Motor neuron (in vitro differentiated cells): Measurements from ENCODE around the gene ANKRD10. TPM values are rescaled to one million over a fixed set of nuclear protein-coding genes. Genes with fewer than 3 reads are reported as not detected.
"Not testable (repeated sequence)": the region's sequence is repeated elsewhere in the genome, so short reads cannot be mapped to it uniquely, and the experiment has no call there.

Experiments used
- ATAC-seq, 8 experiments: fragments of 200-7000 bp; cut with Tn5 transposase; replicated peaks in 6 of 8; 2 replicates each; pipeline ENCODE4 v1.8.0; 2021; ENCODE audit warnings: mild to moderate bottlenecking in 8 of 8, moderate library complexity in 8 of 8
- H3K27ac ChIP-seq, 2 donors: fragments of 250-450 bp; sonication (Bioruptor Pico); 2 replicates each; pipeline ENCODE4 v1.9.0; 2021; ENCODE audit warnings: antibody characterized with exemption in 2 of 2, mild to moderate bottlenecking in 2 of 2, moderate library complexity in 1 of 2
- H3K4me1 ChIP-seq, 2 donors: fragments of 250-450 bp; sonication (Bioruptor Pico); replicated peaks in 1 of 2; 2 replicates each; pipeline ENCODE4 v1.6.1; 2021; ENCODE audit warnings: antibody characterized with exemption in 2 of 2, mild to moderate bottlenecking in 2 of 2, moderate library complexity in 1 of 2
- H3K4me3 ChIP-seq, 5 donors: fragments of 250-450 bp; sonication (Bioruptor Pico); 2 replicates each; pipeline ENCODE4 v1.9.0; 2021; ENCODE audit warnings: antibody characterized with exemption in 5 of 5, mild to moderate bottlenecking in 5 of 5, moderate library complexity in 4 of 5
- WGBS, 10 experiments: fragments of 450-650 bp; shearing (Covaris generic); methylation state at CpG; one replicate each; pipeline ENCODE4 v1.0.0; 2022; 5-methylcytosine and 5-hydroxymethylcytosine counted together
- in situ Hi-C, 9 experiments: fragments of 400-800 bp; cut with MboI; loops; one replicate each; pipeline ENCODE4 v1.15.0; 2021; ENCODE audit warnings: low sequenced_read_pairs in 9 of 9, low pct_unique_long_range_greater_than_20kb in 2 of 9; ENCODE audit not compliant: unreplicated experiment in 9 of 9
- total RNA-seq, 8 experiments: library from RNA; unstranded; fragments of 300-600 nt; gene quantifications; 2 replicates each; pipeline versions ENCODE4 v1.2.3 to v1.2.4, GENCODE V29; 2022

Gene ANKRD10
- total RNA-seq: 100 to 1,000 TPM in 5 of 8 experiments, 10 to 100 TPM in 3; 75.5 to 247 (median 108) TPM

- in situ Hi-C loops: loop anchor here in 1 of 9 experiments (25.0 kb wide), 1 partner anchor 297 kb away; no protein-coding TSS in a partner anchor
- H3K27ac ChIP-seq: peak within 1 kb of the TSS; percentile 96 to 97
- 0% methylated on average over 3 to 15 of the region's 81 CpGs; no CpG with 5 or more reads in 8 of the 10 experiments for WGBS, 10 experiments
- H3K4me1 ChIP-seq: peaks cover 21 to 23% of the 10 kb centered on the region in 2 donors
- H3K4me3 ChIP-seq: peak within 1 kb of the TSS; percentile 75 to 90 (median 85)
- ATAC-seq: peak; percentile 77 to 94 (median 93)
These were observed at the start of gene ANKRD10 for GRCh38 chr13:110915057-110915873. Gene ANKRD10 (minus strand): TSS chr13:110915069. CDS start chr13:110914934, 135 bp downstream.

GRCh38 chr13:110964229-110965037 is 49.6 kb upstream of the ANKRD10 start:
- 38 to 100% (median 76%) methylated on average over 1 to 6 of the region's 6 CpGs; no CpG with 5 or more reads in 4 of the 10 experiments for WGBS, 10 experiments
- Histone ChIP-seq H3K4me1 (no peaks in the 10 kb centered on the region), H3K4me3 (no peak overlapping the region), H3K27ac (no peak overlapping the region)
- ATAC-seq: peak in 2 of 8 experiments; percentile 29 to 65
- in situ Hi-C loops: no loop called here

GRCh38 chr13:110963554-110963970 is 48.7 kb upstream of the ANKRD10 start:
- WGBS, 10 experiments: 60 to 100% (median 73%) methylated on average over 1 to 3 of the region's 3 CpGs; no CpG with 5 or more reads in 1 of the 10 experiments
- no peak for ATAC-seq
- Histone ChIP-seq H3K4me1 (no peaks in the 10 kb centered on the region), H3K4me3 (no peak overlapping the region), H3K27ac (no peak overlapping the region)
- in situ Hi-C loops: no loop called here

- Histone ChIP-seq H3K27ac (no peak overlapping the region), H3K4me1 (no peaks in the 10 kb centered on the region), H3K4me3 (no peak overlapping the region)
- in situ Hi-C loops: no loop called here
- WGBS, 10 experiments: 17 to 100% (median 90%) methylated on average over 1 of the region's 1 CpG; no CpG with 5 or more reads in 1 of the 10 experiments
- no peak for ATAC-seq
These were observed 47.1 kb upstream of the ANKRD10 start for GRCh38 chr13:110961959-110962358.

GRCh38 chr13:110960204-110960603 is 45.3 kb upstream of the ANKRD10 start:
- H3K4me3 ChIP-seq: no peak overlapping the region
- H3K27ac ChIP-seq: no peak overlapping the region
- WGBS, 10 experiments: 67 to 100% (median 93%) methylated on average over 1 to 2 of the region's 2 CpGs; no CpG with 5 or more reads in 2 of the 10 experiments
- in situ Hi-C loops: no loop called here
- peaks cover 2 to 3% of the 10 kb centered on the region in 2 donors for H3K4me1 ChIP-seq
- no peak for ATAC-seq

- no peak for ATAC-seq
- Histone ChIP-seq H3K4me1 (peaks cover 8 to 12% of the 10 kb centered on the region in 2 donors), H3K27ac (no peak overlapping the region), H3K4me3 (no peak overlapping the region)
- WGBS, 10 experiments: 70 to 100% (median 90%) methylated on average over 1 to 4 of the region's 6 CpGs; no CpG with 5 or more reads in 3 of the 10 experiments
- in situ Hi-C loops: no loop called here
These were observed 43.1 kb upstream of the ANKRD10 start for GRCh38 chr13:110957931-110958330.

GRCh38 chr13:110957181-110957884 is 42.5 kb upstream of the ANKRD10 start:
- no peak overlapping the region for H3K4me3 ChIP-seq
- in situ Hi-C loops: no loop called here
- peaks cover 8 to 12% of the 10 kb centered on the region in 2 donors for H3K4me1 ChIP-seq
- no peak for ATAC-seq
- H3K27ac ChIP-seq: no peak overlapping the region
- 80 to 100% (median 92%) methylated on average over 1 to 8 of the region's 10 CpGs; no CpG with 5 or more reads in 2 of the 10 experiments for WGBS, 10 experiments

GRCh38 chr13:110956216-110956615 is 41.3 kb upstream of the ANKRD10 start:
- ATAC-seq, H3K4me3 ChIP-seq, in situ Hi-C loops: not testable (repeated sequence)
- WGBS, 10 experiments: 0% methylated on average over 1 of the region's 12 CpGs; no CpG with 5 or more reads in 9 of the 10 experiments
- peaks cover 8 to 12% of the 10 kb centered on the region in 2 donors for H3K4me1 ChIP-seq
- H3K27ac ChIP-seq: peak overlapping the region in 1 of 2 donors; percentile 59

GRCh38 chr13:110955608-110956007 is 40.7 kb upstream of the ANKRD10 start:
- peak overlapping the region; percentile 86 to 94 for H3K27ac ChIP-seq
- H3K4me3 ChIP-seq, in situ Hi-C loops: not testable (repeated sequence)
- H3K4me1 ChIP-seq: peaks cover 8 to 12% of the 10 kb centered on the region in 2 donors
- peak in 4 of 8 experiments; percentile 2 to 7 (median 4) for ATAC-seq
- WGBS, 10 experiments: no CpG with 5 or more reads among the region's 7 CpGs

GRCh38 chr13:110955072-110955503 is 40.2 kb upstream of the ANKRD10 start:
- H3K27ac ChIP-seq: peak overlapping the region; percentile 84 to 94
- ATAC-seq: peak; percentile 90 to 99 (median 98)
- H3K4me1 ChIP-seq: peaks cover 8 to 12% of the 10 kb centered on the region in 2 donors
- WGBS, 10 experiments: 7 to 9% methylated on average over 3 to 6 of the region's 11 CpGs; no CpG with 5 or more reads in 8 of the 10 experiments
- H3K4me3 ChIP-seq, in situ Hi-C loops: not testable (repeated sequence)

GRCh38 chr13:110954533-110954920 is 39.7 kb upstream of the ANKRD10 start:
- WGBS, 10 experiments: 40 to 100% (median 70%) methylated on average over 1 to 5 of the region's 15 CpGs; no CpG with 5 or more reads in 7 of the 10 experiments
- in situ Hi-C loops, ATAC-seq, H3K4me3 ChIP-seq: not testable (repeated sequence)
- Histone ChIP-seq H3K27ac (peak overlapping the region; percentile 84 to 88), H3K4me1 (peaks cover 8 to 12% of the 10 kb centered on the region in 2 donors)

GRCh38 chr13:110953833-110954532 is 39.1 kb upstream of the ANKRD10 start:
- in situ Hi-C loops: no loop called here
- no peak for ATAC-seq
- peak overlapping the region; percentile 10 to 88 for H3K27ac ChIP-seq

More at GRCh38 chr13:110953833-110954532, 39.1 kb upstream of the ANKRD10 start:
- Histone ChIP-seq H3K4me3 (no peak overlapping the region), H3K4me1 (peaks cover 8 to 12% of the 10 kb centered on the region in 2 donors)
- WGBS, 10 experiments: 89 to 100% (median 94%) methylated on average over 2 to 8 of the region's 14 CpGs; no CpG with 5 or more reads in 7 of the 10 experiments
